Measurements from ENCODE around the gene KIF21A.
"Not testable (repeated sequence)": the region's sequence is repeated elsewhere in the genome, so short reads cannot be mapped to it uniquely, and the experiment has no call there.

KIF21A gene

GRCh38 chr12:39443081-39443928 is at the start of gene KIF21A:
TSS of gene KIF21A (minus strand) at chr12:39443120. CDS start at chr12:39442970, 150 bp downstream.
- peak; percentile 84 for FAIRE-seq
- peak; percentile 73 for DNase-seq (ENCODE audit: extremely low spot score, insufficient read length, low read depth)

GRCh38 chr12:39490500-39491282 is 47.8 kb upstream of the KIF21A start:
- FAIRE-seq (no peak), DNase-seq (ENCODE audit: extremely low spot score, insufficient read length, low read depth) (no peak)

GRCh38 chr12:39483597-39483996 is 40.7 kb upstream of the KIF21A start:
- DNase-seq (ENCODE audit: extremely low spot score, insufficient read length, low read depth) = no peak
- no peak for FAIRE-seq

- DNase-seq (ENCODE audit: extremely low spot score, insufficient read length, low read depth) = no peak
- no peak for FAIRE-seq
Observed at GRCh38 chr12:39483042-39483441, 40.1 kb upstream of the KIF21A start.

GRCh38 chr12:39476894-39477293 is 34.0 kb upstream of the KIF21A start:
- DNase-seq (ENCODE audit: extremely low spot score, insufficient read length, low read depth) = no peak
- FAIRE-seq = no peak

- FAIRE-seq (no peak), DNase-seq (ENCODE audit: extremely low spot score, insufficient read length, low read depth) (no peak)
Observed at GRCh38 chr12:39476121-39476520, 33.2 kb upstream of the KIF21A start.

GRCh38 chr12:39475136-39475535 is 32.2 kb upstream of the KIF21A start:
- FAIRE-seq; DNase-seq (ENCODE audit: extremely low spot score, insufficient read length, low read depth): not testable (repeated sequence)

- FAIRE-seq (peak; percentile 42), DNase-seq (ENCODE audit: extremely low spot score, insufficient read length, low read depth) (no peak)
Observed at GRCh38 chr12:39467432-39467870, 24.5 kb upstream of the KIF21A start.

GRCh38 chr12:39464976-39465695 is 22.2 kb upstream of the KIF21A start:
- DNase-seq (ENCODE audit: extremely low spot score, insufficient read length, low read depth) (no peak), FAIRE-seq (no peak)

- FAIRE-seq (no peak), DNase-seq (ENCODE audit: extremely low spot score, insufficient read length, low read depth) (no peak)
Observed at GRCh38 chr12:39461059-39461458, 18.1 kb upstream of the KIF21A start.

- DNase-seq (ENCODE audit: extremely low spot score, insufficient read length, low read depth) = no peak
Observed at GRCh38 chr12:39459027-39459434, 16.1 kb upstream of the KIF21A start.

GRCh38 chr12:39451977-39452376 is 9.1 kb upstream of the KIF21A start:
- FAIRE-seq = no peak
- DNase-seq (ENCODE audit: extremely low spot score, insufficient read length, low read depth) = no peak

More at GRCh38 chr12:39459027-39459434, 16.1 kb upstream of the KIF21A start:
- FAIRE-seq = no peak

GRCh38 chr12:39448038-39448437 is 5.1 kb upstream of the KIF21A start:
- no peak for FAIRE-seq

GRCh38 chr12:39443929-39444209 is 949 bp upstream of the KIF21A start:
- DNase-seq (ENCODE audit: extremely low spot score, insufficient read length, low read depth) = no peak
- FAIRE-seq = no peak

More at GRCh38 chr12:39448038-39448437, 5.1 kb upstream of the KIF21A start:
- no peak for DNase-seq (ENCODE audit: extremely low spot score, insufficient read length, low read depth)

GRCh38 chr12:39442831-39443080 is 164 bp downstream of the KIF21A start:
- DNase-seq (ENCODE audit: extremely low spot score, insufficient read length, low read depth) (no peak), FAIRE-seq (no peak)

- DNase-seq (ENCODE audit: extremely low spot score, insufficient read length, low read depth) (peak; percentile 2), FAIRE-seq (no peak)
Observed at GRCh38 chr12:39441963-39442830, 723 bp downstream of the KIF21A start.

- FAIRE-seq = no peak
Observed at GRCh38 chr12:39441189-39441962, 1.5 kb downstream of the KIF21A start.

GRCh38 chr12:39440781-39441180 is 2.1 kb downstream of the KIF21A start:
- FAIRE-seq = no peak

More at GRCh38 chr12:39441189-39441962, 1.5 kb downstream of the KIF21A start:
- no peak for DNase-seq (ENCODE audit: extremely low spot score, insufficient read length, low read depth)

GRCh38 chr12:39440101-39440500 is 2.8 kb downstream of the KIF21A start:
- no peak for FAIRE-seq
- DNase-seq (ENCODE audit: extremely low spot score, insufficient read length, low read depth) = no peak

More at GRCh38 chr12:39440781-39441180, 2.1 kb downstream of the KIF21A start:
- DNase-seq (ENCODE audit: extremely low spot score, insufficient read length, low read depth) = no peak
